HG02884 (cell line): ENCODE results near the gene GPC4.

Source experiments
- ATAC-seq: cut with Tn5 transposase; IDR thresholded peaks from one replicate; pipeline ENCODE4 v1.9.1; 2021; ENCODE audit warnings: mild to moderate bottlenecking, moderate library complexity; ENCODE audit not compliant: unreplicated experiment

Gene GPC4

GRCh38 chrX:133412246-133412645, 3.0 kb downstream of the GPC4 start:
- no peak for ATAC-seq

- no peak for ATAC-seq
These were observed 4.7 kb downstream of the GPC4 start for GRCh38 chrX:133410550-133410949.

GRCh38 chrX:133405498-133406185, 9.6 kb downstream of the GPC4 start:
- ATAC-seq, result no peak

- no peak for ATAC-seq
These were observed 11.3 kb downstream of the GPC4 start for GRCh38 chrX:133403984-133404383.

GRCh38 chrX:133402830-133403625, 12.3 kb downstream of the GPC4 start:
- no peak for ATAC-seq

GRCh38 chrX:133402042-133402453, 13.2 kb downstream of the GPC4 start:
- ATAC-seq, result no peak

GRCh38 chrX:133401536-133401935, 13.8 kb downstream of the GPC4 start:
- no peak for ATAC-seq

- ATAC-seq, result no peak
These were observed 15.9 kb downstream of the GPC4 start for GRCh38 chrX:133399411-133399810.

- no peak for ATAC-seq
These were observed 20.5 kb downstream of the GPC4 start for GRCh38 chrX:133394765-133395164.

GRCh38 chrX:133392671-133393070, 22.6 kb downstream of the GPC4 start:
- ATAC-seq, result no peak

GRCh38 chrX:133391111-133391510, 24.2 kb downstream of the GPC4 start:
- ATAC-seq, result no peak

- no peak for ATAC-seq
These were observed 24.6 kb downstream of the GPC4 start for GRCh38 chrX:133390676-133391075.

GRCh38 chrX:133389975-133390374, 25.3 kb downstream of the GPC4 start:
- no peak for ATAC-seq

- ATAC-seq, result no peak
These were observed 30.8 kb downstream of the GPC4 start for GRCh38 chrX:133384454-133384853.

- ATAC-seq, result no peak
These were observed 34.3 kb downstream of the GPC4 start for GRCh38 chrX:133380711-133381619.

GRCh38 chrX:133376422-133376821, 38.9 kb downstream of the GPC4 start:
- ATAC-seq, result no peak

GRCh38 chrX:133375615-133376340, 39.5 kb downstream of the GPC4 start:
- no peak for ATAC-seq

- no peak for ATAC-seq
These were observed 40.4 kb downstream of the GPC4 start for GRCh38 chrX:133374874-133375387.

- no peak for ATAC-seq
These were observed 41.8 kb downstream of the GPC4 start for GRCh38 chrX:133373386-133374079.
